ENCODE data around the gene DLX1.
A peak's percentile ranks its signal among the peaks of the same experiment; 100 is the strongest.
"Not testable (repeated sequence)": the region's sequence is repeated elsewhere in the genome, so short reads cannot be mapped to it uniquely, and the experiment has no call there.

DLX1 gene

GRCh38 chr2:172098650-172099471 lies 13.6 kb downstream of the DLX1 start:
- no peak for DNase-seq (ENCODE audit: low read depth)

GRCh38 chr2:172099472-172100079 lies 14.3 kb downstream of the DLX1 start:
- no peak for DNase-seq (ENCODE audit: low read depth)

DNA sequence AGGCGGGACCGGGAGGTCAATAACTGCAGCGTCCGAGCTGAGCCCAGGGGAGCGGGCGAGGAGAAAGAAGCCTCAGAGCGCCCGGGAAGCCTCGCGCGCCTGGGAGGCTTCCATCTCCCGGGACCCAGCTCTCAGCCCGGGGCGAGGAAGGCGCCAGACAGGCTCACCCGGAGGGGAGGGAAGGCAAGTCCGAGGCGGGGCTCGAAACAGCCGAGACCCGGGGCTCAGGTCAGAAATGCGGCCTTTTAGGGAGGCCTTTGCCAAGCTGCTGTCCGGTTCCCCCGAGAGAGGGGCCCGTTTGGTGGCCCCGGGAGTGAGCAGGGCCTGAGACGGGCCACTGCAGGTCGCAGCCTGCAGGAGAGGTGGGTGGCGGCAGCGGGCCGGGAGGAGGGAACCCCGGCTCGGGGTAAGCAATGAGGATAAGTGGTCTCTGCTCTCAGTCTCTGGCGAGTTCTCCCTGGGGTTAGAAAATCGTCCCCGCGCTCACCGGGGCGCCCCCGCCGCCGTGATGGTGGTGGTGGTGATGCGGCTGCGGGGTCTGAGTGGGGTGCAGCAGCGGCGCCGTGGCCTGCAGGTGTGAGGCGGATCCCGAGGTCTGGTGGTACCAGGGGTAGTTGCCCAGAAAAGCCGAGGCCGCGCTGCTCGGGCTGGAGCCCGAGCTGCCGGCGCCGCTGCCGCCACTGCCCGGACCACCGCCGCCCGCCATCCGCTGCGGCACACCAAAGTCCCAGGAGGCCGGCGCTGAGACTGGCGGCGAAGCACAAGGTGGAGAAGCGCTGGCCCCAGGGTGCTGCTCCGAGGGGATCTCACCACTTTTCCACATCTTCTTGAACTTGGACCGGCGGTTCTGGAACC lies 15.0 kb downstream of the DLX1 start:
- no peak for DNase-seq (ENCODE audit: low read depth)

DNA sequence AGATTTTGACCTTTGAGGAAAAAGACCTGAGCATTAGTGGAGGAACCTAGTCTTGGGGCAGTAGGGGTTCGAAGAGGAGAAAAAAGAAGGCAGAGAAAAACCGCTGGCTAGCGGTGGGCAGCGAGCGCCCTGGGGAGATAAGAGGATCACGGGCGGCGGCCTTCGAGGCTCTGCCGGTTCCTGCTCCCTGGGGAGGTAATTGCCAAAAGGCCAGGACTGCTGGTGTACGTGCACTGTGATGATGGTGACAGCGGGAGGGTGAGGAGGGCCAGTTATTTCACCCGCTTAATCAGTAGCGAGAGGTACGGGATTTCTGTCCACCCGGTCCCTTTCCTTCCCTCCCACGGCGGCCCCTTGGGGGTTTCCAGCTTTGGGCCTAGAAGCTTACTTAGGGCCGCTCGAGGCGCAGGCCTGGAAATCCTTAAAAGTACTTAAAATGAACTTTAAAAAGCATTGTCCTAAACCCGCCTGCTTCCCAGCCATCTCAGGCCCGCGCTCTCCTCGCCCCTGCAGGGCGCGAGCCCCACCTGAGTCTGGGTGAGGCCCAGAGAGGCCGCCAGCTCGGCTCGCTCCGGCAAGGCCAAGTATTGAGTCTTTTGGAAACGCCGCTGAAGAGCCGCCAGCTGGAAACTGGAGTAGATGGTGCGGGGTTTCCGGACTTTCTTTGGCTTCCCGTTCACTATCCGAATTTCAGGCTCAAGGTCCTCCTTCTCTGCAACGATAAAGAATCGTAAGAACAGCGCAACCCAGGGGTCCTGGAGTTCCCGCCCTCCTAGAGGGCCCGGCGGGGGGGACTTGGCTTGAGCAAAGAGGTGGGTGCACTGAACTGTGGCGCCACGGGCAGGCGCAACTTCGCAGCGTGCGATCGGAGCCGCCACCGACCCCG lies 15.9 kb downstream of the DLX1 start:
- DNase-seq (ENCODE audit: low read depth): no peak

GRCh38 chr2:172101821-172102390 lies 16.6 kb downstream of the DLX1 start:
- DNase-seq (ENCODE audit: low read depth): no peak

DNA sequence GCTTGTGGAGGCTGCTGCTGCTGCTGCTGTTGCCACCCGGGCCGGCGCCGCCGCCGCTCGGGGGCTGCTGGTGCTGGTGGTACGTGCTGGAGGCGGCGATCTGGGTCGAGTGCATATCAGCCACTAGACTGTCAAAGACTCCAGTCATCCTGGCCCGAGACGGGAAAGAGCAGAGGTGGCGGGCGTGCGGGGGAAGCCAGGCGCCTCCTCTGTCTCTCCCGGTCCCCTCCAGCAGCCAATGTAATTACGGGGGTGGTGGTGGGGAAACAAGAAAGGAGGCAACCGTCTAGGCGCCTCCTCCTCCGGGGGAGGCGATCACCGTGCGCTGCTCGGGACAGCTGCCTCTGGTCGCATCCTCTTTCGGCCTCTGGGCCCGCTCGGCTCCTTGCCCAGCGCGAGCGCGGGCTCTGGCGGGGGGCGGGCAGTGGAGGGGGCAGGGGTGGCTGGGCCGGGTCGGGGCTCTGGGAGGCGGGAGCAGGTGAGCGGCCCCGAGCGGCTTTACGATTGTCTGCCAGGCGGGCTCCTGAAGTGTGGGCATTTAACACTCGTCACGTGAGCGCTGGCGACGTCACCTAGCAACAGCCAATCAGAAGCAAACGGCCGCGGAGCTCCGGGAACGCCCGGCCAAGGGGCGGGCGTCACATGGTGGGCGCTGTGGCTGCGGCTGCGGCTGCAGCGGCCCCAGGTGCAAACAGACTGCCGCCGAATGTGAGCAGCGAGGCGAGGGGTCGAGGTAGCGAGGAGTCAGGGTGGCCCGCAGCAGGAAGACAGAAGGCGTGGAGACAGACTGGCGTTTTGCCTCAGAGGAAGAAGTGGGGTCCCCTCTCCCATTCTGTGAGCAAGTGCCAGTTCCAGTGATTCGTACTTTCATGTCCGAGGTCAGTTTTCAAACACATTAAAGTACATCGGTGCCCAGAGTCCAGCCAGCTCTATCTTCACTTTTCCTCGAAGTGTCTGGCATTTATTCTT lies 17.4 kb downstream of the DLX1 start, which contains the start of gene DLX2:
DLX2 (minus strand) TSS at position 510 of the 969 bp plus-strand sequence; CDS start at position 148, 362 bp downstream.
- peak; percentile 46 for DNase-seq (ENCODE audit: low read depth)

DNA sequence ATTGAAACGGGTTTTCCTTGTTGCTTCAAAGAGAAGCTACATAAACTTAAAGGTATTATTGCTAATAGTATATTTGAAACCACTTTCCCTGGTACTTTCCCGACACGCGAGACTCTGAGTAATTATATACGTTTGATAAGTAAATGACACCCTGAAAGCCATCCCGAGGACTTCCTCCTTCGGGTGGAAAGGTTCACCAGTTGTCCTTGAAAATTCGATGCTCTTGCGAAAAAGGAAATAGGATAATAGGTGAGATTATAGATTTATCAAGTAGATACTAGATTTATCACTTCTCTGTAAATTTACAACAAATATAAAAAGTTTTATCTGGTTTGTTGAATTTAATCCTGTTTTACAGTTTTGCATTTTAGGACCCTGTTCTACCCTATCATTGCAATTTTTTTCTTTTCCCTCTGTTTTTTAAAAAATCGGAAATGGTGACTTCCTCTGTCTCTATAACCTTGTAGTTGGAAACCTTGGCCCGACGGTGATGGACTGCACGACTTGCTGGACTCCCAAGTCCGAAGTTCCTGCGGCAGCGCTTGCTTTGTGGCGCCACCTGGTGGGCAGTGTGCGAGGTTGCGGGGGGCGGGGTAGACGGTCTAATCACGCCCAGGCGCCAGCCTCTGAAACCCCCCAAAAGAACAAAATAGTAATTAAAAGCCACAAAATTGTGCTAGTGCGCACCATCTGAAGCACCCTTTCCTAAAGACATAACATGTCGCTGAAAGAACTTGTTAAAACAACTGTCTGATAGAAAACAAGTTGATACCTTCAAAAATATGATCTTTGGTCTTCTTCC lies 18.4 kb downstream of the DLX1 start:
- peak; percentile 38 for DNase-seq (ENCODE audit: low read depth)

GRCh38 chr2:172105471-172106107 lies 20.3 kb downstream of the DLX1 start:
- DNase-seq (ENCODE audit: low read depth): no peak

DNA sequence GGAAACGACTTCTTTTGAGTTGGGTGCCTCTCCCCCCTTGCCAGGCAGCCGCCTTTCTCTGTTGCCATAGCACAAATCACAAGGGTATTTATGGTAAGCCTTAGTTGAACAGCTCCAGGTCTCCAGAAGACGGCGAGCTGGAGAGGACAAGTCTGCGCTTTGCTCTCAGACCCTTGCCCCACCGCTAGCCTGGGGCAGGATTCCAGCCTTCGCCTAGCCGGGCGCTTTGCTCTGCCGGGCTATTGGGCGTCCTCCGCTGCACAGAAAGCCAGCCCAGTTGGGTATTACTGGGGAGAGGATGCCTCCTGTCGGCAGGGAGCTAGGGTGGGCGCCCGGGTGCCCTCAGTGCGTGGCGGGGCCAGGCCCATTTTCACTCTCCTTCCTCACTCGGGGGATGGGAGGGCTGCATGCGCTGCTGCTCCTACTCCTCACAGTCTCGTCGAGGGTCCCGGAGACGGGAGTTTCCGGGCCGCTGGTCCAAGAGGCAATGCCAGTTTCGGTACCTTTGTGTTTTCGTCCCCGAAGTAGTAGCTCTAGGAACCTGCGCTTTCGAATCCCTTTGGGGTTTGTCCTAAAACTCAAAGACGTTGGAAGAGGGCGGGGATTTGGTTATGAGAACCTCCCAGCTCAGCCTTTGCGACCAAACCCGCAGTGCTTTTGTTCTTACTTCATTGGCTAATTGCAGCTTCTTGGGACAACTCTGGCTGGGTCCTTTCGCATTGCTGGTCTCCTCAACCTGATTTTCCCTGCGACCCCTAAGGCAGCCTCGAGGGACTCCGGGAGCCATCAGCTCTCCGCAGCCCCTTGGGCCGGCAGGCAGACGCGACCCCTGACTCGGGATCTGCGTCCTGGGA lies 21.0 kb downstream of the DLX1 start:
- DNase-seq (ENCODE audit: low read depth): no peak

DNA sequence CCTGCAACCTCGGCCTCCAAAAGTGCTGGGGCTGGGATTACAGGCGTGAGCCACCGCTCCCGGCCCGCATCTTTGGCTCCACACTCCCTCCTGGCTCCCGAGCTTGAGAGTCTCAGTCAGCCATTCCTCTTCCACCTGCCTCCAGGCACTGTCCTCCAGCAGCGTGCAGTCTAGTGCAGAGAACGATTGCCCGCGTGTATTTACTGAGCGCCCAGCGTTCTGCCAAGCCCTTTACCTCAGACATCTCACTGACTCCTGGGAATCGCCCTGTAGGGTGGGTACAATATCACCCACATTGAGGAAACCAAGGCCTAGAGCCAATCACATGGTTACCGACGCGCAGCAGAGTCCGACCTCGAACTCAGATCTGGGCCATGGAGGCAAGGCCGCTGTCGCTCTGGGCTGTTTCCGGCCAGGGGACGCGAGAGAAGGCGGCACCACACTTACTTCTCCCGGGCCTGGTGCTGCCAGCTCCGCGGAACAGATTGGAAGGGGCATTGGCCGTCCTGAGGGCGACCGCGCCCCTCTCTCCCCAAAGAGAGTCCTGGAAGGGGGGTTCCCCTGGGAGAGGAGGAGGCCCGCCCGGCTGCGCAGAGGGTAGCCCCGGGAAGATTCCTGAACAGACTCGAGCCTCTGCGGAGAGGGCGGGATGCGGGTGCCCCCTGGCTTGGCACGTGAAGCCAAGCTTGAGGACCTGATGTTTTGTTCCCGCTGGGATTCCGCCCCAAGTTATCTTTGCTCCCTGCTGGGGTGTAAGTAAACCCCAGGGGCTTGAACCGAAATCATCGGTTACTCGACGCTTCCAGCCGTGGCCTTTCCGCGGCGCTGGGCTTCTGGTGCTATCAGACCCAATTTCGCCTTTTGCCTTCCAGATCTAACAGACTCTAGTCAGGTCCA lies 22.6 kb downstream of the DLX1 start:
- DNase-seq (ENCODE audit: low read depth): no peak

DNA sequence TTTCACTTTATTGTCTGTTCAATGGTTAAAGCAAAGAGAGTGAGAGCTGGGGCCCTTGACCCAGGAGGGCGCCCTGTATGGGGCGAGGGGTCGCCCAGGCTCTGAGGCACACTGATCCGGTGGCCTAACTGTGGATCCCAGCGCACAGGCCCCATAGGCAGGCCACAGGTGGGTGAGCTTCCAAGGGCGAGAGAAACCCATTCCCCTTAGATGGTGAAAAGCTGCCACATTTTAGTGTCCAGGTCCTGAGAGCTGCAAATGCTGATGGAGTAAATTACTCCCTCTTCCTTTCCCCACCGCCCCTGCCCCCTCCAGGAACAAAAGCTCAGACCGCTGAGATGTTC lies 23.3 kb downstream of the DLX1 start:
- no peak for DNase-seq (ENCODE audit: low read depth)

GRCh38 chr2:172109256-172109987 lies 24.1 kb downstream of the DLX1 start:
- DNase-seq (ENCODE audit: low read depth): no peak

DNA sequence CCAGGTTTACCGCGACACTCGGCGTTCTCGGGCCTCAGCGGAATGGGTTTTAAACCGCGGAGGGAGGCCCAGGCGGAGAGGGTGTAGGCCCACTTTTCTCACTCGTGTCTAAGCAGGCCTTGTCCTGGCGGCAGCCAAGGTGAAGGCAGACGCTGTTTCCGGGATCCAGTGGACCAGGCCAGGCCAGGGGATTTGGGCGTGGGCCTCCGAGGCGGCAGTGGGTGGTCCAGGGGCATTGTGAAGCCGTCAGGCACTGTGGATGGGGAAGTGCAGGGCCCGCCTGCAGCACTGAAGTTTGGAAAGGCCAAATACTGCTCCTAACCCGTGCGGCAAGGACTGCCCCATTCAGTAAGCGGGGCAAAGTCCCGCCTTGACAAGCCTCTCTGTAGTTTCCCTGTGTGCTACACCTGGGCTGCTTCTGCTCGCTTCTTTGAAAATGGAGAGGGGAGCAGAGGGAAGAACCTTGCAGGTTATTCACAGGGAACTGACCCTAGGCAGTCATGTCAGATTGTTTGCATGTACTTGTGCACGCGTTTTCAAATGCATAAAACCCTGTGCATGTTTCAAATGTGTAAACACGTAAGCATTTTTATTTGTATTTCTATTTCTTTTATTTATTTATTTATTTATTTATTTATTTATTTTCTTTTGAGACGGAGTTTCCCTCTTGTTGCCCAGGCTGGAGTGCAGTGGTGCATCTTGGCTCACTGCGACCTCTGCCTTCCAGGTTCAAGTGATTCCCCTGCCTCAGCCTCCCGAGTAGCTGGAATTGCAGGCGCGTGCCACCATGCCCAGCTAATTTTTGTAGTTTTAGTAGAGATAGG lies 24.9 kb downstream of the DLX1 start:
- no peak for DNase-seq (ENCODE audit: low read depth)

- no peak for DNase-seq (ENCODE audit: low read depth)
These were observed 28.3 kb downstream of the DLX1 start for GRCh38 chr2:172113617-172114016.

DNA sequence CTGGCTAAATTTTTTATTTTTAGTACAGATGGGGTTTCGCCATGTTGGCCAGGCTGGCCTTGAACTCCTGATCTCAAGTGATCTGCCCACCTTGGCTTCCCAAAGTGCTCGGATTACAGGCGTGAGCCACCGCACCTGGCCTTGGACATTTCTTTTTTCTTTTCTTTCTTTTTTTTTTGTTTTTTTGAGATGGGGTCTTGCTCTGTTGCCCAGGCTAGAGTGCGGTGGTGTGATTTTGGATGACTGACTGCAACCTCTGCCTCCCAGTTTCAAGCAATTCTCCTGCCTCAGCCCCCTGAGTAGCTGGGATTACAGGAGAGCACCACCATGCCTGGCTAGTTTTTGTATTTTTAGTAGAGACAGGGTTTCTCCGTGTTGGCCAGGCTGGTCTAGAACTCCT lies 28.9 kb downstream of the DLX1 start:
- DNase-seq (ENCODE audit: low read depth): not testable (repeated sequence)
